ENCODE measurements around the gene GAST.
"Not testable (repeated sequence)": the region's sequence is repeated elsewhere in the genome, so short reads cannot be mapped to it uniquely, and the experiment has no call there.

GAST gene

GRCh38 chr17:41711669-41712400 lies at the start of gene GAST:
GAST (plus strand) TSS chr17:41712331; CDS start chr17:41715437, 3,106 bp downstream.
- DNase-seq (ENCODE audit: low read depth): no peak

DNA sequence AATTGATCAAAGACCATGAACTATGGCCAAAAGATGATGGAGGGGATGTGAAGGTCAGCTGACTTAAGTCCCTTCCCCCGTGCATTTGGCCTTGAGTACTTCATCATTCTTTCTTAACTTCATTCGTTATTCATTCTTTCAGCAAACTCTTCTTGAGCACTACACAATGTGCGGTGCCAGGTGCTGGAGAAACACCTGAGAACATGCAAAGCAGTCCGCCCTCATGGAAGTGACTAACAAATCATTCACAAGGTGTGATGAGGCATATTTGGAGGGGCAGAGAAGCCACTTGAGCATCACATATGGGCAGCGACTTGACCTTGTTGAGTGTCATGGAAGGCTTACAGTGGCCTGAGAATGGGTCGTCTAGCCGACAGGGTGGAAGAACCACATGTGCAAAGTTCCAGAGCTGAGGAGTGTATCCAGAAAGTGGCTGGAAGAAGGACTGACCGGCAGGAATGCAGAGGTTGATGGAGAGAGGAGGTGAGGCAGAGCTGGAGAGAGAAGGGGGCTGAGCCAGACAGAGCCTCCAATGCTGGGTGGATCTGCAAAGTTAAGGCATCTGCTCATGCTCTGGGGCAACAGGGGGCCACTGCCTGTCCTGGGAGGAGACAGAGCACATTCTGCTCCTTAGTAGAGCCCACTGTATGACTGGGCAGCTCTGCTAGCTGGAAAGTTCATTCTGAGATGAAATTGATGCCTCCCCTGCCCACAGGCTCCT lies 48.5 kb upstream of the GAST start:
- no peak for DNase-seq (ENCODE audit: low read depth)

DNA sequence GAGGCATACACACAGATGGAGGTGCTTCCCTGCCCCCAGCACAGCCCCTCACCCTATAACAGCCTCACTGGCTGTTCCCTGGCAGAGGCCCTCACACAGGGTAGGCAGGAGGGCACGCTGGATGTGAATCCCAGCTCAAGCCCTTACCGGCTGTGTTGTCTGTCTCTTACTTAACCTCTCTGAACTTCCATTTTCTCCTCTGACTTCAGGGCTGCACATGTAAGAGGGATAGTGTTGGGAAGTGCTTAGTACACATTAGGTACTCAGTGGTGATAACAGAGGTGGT lies 48.0 kb upstream of the GAST start:
- DNase-seq (ENCODE audit: low read depth): no peak

DNA sequence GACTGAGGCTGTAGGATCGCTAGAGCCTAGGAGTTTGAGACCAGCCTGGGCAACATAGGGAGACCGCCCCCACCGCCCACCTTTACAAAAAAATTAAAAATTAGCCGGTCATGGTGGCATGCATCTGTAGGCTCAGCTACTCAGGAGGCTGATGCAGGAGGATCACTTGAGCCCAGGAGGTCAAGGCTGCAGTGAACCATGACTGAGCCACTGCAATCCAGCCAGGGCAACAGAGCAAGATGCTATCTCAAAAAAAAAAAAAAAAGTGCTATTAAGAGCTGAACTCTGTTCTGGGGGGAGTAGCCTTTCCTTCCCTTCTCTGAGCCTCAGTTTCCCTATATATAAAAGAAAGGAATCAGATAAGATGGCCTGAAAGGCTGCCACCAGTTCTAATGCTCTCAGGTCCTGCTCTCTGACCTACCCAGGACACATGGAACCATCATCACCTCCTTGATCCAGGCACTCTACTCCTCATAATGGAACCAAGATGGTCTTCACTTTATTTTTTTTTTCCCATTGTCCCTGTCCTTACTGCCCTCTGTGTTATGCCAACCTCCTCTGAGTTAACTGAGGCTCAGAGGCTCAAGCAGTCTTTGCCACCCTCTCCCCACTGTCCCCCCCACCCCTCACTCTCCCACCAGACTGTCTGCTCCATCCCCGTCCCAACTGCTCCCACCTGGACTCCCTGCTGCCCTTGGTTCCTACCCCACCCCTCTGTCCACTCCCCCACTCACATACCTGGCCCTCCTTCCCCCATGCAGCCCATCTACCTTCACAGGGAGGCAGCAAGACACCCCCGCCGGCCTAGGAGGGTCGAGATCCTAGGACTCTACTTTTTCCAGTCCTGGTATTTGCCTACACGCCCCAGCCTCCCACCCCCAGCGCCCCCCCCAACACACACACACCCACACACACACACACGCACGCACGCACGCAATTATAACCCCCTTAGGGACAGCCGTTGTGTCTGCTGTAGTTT lies 47.3 kb upstream of the GAST start:
- DNase-seq (ENCODE audit: low read depth): no peak

GRCh38 chr17:41665566-41666236 lies 46.4 kb upstream of the GAST start:
- no peak for DNase-seq (ENCODE audit: low read depth)

DNA sequence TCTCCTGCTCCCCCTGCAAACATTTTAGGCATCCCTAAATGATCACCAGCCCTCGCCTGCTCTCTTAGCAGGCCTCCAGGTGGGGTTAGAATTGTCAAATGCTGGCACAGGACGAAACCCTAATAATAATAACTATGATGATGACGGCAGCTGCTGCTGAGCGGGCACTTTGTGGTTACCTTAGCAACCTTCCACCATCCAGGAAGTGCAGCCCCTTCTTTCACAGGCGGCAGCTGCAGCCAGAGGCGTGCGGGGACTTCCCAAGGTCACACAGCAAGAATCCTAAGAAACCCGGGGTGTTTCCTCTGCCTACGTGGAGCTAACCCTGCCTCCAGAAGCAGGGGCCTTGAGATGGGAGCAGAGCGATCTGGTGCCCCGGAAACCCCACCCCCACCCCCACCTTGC lies 45.9 kb upstream of the GAST start:
- DNase-seq (ENCODE audit: low read depth): no peak

- no peak for DNase-seq (ENCODE audit: low read depth)
Measured at GRCh38 chr17:41666708-41667279, 45.3 kb upstream of the GAST start.

DNA sequence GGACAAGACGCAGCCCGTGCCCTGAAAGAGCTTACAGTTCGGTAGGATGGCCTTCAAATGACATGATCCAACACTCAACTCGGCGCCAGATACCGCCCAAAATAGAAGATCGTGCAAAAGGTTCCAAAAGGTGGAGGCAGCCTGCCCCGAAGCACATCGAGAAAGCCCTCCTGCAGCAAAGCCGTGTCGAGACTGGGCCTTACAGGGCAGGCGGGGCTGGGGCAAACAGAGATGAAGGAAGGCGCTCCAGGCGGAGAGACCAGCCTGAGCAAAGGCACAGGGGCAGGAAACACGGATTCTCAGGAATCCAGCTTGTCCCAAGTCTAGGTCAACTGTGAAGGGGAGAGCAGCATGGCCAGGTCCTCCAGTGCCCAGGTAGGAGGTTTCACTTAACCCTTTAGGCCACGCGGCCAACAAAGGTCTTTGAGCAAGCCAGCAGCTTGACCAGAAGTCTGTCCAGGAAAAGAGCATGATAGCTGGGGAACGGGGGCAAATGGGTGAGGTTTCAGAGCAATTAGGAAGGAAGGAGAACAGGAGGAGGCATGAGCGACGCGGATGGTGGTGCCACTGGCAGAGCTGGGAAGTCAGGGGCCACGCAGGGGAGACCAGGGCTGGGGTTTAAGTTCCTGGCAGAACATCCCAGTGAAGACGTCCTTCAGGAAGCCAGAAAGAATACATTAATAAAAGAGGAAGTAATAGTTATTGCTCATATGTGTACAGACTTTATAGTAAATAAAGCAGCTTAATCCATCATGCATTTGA lies 44.7 kb upstream of the GAST start:
- DNase-seq (ENCODE audit: low read depth): no peak

DNA sequence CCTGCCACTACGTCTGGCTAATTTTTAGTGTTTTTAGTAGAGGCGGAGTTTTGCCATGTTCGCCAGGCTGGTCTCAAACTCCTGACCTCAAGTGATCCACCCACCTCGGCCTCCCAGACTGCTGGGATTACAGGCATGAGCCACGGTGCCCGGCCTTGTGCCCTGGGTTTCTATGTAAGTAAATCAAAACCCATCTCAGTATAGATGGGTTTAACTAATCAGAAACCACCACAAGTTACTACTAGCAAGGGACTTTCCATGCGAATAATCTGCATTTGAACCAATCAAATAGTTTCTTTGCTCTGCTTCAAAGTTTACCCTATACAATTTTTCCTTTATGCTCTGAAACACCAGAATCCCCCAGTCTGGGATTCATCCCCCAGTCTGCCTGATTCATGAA lies 40.0 kb upstream of the GAST start:
- no peak for DNase-seq (ENCODE audit: low read depth)

GRCh38 chr17:41675157-41676057 lies 36.7 kb upstream of the GAST start:
- DNase-seq (ENCODE audit: low read depth): not testable (repeated sequence)

DNA sequence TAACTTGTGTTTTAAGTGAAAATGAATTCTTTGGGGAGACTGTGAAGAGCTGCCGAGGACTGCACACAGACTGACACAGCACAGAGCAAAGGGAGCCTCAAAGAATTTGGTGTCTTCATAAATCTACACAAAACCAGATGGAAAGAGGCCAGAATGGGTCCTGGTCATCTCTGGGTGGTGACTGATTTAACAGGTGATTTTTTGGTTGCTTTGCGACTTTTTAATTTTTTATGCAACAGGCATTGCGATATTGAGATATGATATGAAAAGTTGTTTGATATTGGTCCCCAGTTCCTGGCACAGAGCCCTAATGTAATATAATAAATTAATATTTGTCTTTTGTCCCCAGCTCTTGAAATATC lies 36.1 kb upstream of the GAST start:
- DNase-seq (ENCODE audit: low read depth): no peak

GRCh38 chr17:41678411-41678906 lies 33.7 kb upstream of the GAST start:
- DNase-seq (ENCODE audit: low read depth): no peak

DNA sequence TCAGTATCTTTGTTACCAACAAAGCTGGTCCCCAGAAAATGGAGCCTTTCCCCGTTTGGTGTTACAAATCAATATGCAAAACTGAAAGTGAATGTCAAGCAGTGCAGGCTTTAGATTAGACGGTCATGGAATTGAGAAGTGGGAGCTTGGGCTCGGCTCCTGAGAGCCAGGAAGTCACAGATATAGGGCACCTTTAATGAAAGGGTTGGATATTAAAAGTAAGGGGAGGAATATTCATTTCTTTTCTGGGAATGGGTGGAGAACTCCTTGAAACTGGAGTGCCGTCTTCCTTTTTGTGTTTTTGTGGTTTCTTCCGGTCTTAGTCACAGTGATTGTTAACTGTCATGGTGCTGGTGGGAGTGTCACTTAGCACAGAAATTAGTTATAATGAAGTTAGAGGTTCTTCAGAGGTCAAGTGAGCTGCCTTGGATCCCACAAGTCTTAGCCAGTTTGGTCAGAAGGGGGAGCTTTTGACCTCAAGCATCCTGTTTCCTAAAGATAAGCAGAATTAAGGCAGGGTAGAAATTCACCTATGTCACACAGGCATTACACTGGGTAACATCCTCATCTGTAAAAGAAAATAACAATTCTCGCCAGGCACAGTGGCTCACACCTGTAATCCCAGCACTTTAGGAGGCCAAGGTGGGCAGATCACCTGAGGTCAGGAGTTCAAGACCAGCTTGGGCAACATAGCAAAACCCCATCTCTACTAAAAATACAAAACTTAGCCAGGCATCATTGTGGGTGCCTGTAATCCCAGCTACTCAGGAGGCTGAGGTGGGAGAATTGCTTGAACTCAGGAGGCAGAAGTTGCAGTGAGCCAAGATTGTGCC lies 33.0 kb upstream of the GAST start:
- DNase-seq (ENCODE audit: low read depth): no peak

- DNase-seq (ENCODE audit: low read depth): no peak
Measured at GRCh38 chr17:41679740-41680425, 32.2 kb upstream of the GAST start.

DNA sequence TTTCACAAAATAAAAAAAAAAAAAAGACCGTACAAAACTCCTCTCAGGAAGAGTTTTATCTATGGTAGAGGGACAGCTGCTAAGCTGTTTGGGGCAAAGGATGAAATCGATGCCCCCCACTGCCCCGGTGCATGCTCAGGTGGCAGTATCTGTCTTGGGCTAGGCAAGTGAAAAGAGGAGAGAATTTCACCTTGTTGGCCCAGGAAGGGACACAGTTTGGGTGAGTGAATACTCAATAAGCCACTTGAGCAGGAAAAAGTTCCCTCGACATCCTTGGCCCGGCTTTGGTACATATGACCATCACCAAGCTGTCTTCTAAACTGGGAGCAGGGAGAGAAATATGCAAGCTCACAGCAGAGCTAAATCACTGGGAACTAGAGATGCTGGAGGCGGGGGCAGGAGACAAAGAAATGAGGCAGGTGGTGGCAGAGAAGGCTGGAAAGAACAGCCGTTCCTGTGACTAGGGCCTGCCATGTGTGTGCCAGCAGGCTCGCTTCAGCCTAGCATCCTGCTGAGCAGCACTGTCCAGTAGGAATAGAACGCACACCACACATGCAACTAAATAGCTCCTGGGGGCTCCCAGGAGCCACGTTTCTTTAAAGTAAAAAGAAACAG lies 31.6 kb upstream of the GAST start:
- no peak for DNase-seq (ENCODE audit: low read depth)

DNA sequence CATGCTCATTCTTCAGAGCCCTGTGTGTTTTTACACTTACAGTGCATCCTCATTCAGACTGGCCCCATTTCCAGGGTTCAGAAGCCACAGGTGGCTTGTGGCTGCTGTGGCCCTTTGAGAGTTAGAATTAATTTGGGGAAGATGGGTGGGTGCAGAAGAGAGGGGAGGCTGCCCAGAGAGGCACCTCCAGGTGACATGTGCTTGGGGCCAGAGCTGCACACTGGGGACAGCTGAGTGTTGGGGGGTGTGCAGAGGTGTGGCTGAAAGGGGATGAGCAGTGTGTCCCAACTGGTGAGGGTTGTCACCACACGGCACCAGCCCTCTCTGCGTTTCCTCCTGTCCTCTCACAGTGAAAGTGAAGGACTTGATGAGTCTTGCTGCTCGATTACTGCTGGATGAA lies 30.4 kb upstream of the GAST start:
- DNase-seq (ENCODE audit: low read depth): no peak

- no peak for DNase-seq (ENCODE audit: low read depth)
Measured at GRCh38 chr17:41682631-41683030, 29.5 kb upstream of the GAST start.

DNA sequence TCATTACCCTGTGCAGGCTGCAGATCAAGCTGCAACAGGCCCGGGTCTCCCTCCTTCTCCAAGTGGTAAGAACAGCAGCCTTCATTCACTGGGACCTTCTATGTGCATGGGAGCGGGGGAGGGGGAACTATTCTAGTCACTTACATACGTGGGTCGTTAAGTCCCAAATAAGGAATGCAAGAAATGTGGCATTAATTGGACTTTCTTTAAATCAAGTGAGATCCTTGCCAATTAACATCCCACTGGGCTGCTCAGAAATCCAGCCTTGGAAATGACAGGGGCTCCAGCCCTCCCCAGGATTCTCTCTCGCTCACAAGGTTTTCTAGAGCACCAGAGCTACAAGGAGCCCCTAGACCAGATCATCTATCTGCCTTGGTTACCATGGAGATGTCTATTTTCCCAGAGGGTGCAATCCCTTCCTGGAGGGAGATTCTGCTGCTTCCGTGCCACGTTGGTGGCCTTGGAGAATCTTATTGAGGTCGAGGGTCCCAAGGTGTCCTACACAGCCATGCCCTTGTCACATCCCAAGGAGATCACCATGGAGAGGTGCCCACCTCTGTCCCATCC lies 28.6 kb upstream of the GAST start:
- DNase-seq (ENCODE audit: low read depth): no peak
